T-cell (primary cell): Measurements from ENCODE around the gene MTF2. TPM values are rescaled to one million over a fixed set of nuclear protein-coding genes. Genes with fewer than 3 reads are reported as not detected.

Experiments used
- ATAC-seq, 4 experiments: fragments of 200-7000 bp in 3 of 4; fragments of 150-1000 bp in 1 of 4; cut with Tn5 transposase; replicated peaks in 1 of 4; 1 replicate in 3 of 4; 2 replicates in 1 of 4; pipeline ENCODE4 v1.10.0; 2021; ENCODE audit warnings: moderate library complexity in 3 of 4, mild to moderate bottlenecking in 2 of 4, moderate number of reproducible peaks in 1 of 4
- CTCF ChIA-PET, 2 donors: fragments of 300-600 bp; sonication (Branson Sonifier 250); formaldehyde crosslinking; loops; one replicate each; lab custom pipeline; 2022; ENCODE audit warnings: antibody characterized with exemption in 2 of 2; lab: Charles Lee
- POLR2A ChIA-PET, 2 donors: fragments of 300-600 bp; sonication (Branson Sonifier 250); formaldehyde crosslinking; loops; one replicate each; lab custom pipeline; 2022; ENCODE audit warnings: antibody characterized with exemption in 2 of 2; lab: Charles Lee
- DNase-seq, 35 experiments: peaks; one replicate each; pipeline versions ENCODE4 v3.0.0 to v3.0.0-alpha.2; 2013 to 2023
- H3K27ac ChIP-seq: one replicate; pipeline ENCODE4 v1.5.1; 2013; ENCODE audit warnings: low read length
- H3K27me3 ChIP-seq, 2 experiments: replicated peaks in 1 of 2; 1 replicate in 1 of 2; 2 replicates in 1 of 2; pipeline versions ENCODE4 v1.6.1 to v1.7.0; 2013; ENCODE audit warnings: low read length in 1 of 2, mixed read lengths in 1 of 2; ENCODE audit not compliant: control insufficient read depth in 2 of 2, insufficient read depth in 2 of 2; ENCODE audit errors: extremely low read depth in 1 of 2
- H3K36me3 ChIP-seq, 2 donors: 1 replicate in 1 of 2; 2 replicates in 1 of 2; pipeline versions ENCODE4 v1.6.1 to v1.7.0; 2013; ENCODE audit warnings: low read length in 1 of 2; ENCODE audit not compliant: control insufficient read depth in 2 of 2, insufficient read depth in 1 of 2; ENCODE audit errors: extremely low read depth in 1 of 2
- H3K4me1 ChIP-seq, 2 experiments: 1 replicate in 1 of 2; 2 replicates in 1 of 2; pipeline versions ENCODE4 v1.6.1 to v1.7.0; 2013; ENCODE audit warnings: low read length in 2 of 2, mixed read lengths in 1 of 2; ENCODE audit not compliant: insufficient read depth in 2 of 2, control insufficient read depth in 1 of 2; ENCODE audit errors: extremely low read depth in 1 of 2
- H3K4me3 ChIP-seq, 2 donors: 1 replicate in 1 of 2; 2 replicates in 1 of 2; pipeline versions ENCODE4 v1.5.1 to v1.7.0; 2013; ENCODE audit warnings: mild to moderate bottlenecking in 2 of 2, low read length in 1 of 2, moderate library complexity in 1 of 2; ENCODE audit not compliant: control insufficient read depth in 1 of 2; ENCODE audit errors: extremely low read depth in 1 of 2
- H3K9me3 ChIP-seq: 2 replicates; pipeline ENCODE4 v1.7.0; 2013
- H3K27ac Mint-ChIP-seq, 2 donors: one replicate each; pipeline ENCODE4 v1.8.0; 2020 to 2021; ENCODE audit warnings: mild to moderate bottlenecking in 2 of 2, mixed read lengths in 2 of 2
- H3K27me3 Mint-ChIP-seq, 2 donors: one replicate each; pipeline ENCODE4 v1.8.0; 2021 to 2022; ENCODE audit warnings: mixed read lengths in 2 of 2
- H3K36me3 Mint-ChIP-seq: one replicate; pipeline ENCODE4 v1.8.0; 2021; ENCODE audit warnings: mixed read lengths
- H3K4me1 Mint-ChIP-seq, 3 donors: one replicate each; pipeline ENCODE4 v1.8.0; 2020 to 2022; ENCODE audit warnings: mixed read lengths in 3 of 3, mild to moderate bottlenecking in 1 of 3
- H3K4me3 Mint-ChIP-seq, 3 donors: one replicate each; pipeline ENCODE4 v1.8.0; 2020 to 2022; ENCODE audit warnings: mild to moderate bottlenecking in 3 of 3, mixed read lengths in 3 of 3, moderate library complexity in 3 of 3
- H3K9me3 Mint-ChIP-seq, 3 donors: one replicate each; pipeline ENCODE4 v1.8.0; 2020 to 2022; ENCODE audit warnings: mixed read lengths in 3 of 3
- WGBS: methylation state at CpG from one replicate; pipeline ENCODE4 v1.1.5; 2013; ENCODE audit warnings: missing lambda C conversion rate; ENCODE audit not compliant: insufficient coverage; 5-methylcytosine and 5-hydroxymethylcytosine counted together
- total RNA-seq, 35 experiments: library from RNA in 6 of 35; stranded (reverse) in 6 of 35; fragments of 120-200 nt in 1 of 35; gene quantifications; one replicate each; pipeline versions ENCODE4 v1.2.1 to v1.2.4 and lab custom pipeline; 2013 to 2026

The MTF2 gene
- total RNA-seq, 5 donors from 2014 or later (not counting 1 experiment from before 2014, with no cell fraction given): 40.1 to 49.2 (median 47.4) TPM

DNA sequence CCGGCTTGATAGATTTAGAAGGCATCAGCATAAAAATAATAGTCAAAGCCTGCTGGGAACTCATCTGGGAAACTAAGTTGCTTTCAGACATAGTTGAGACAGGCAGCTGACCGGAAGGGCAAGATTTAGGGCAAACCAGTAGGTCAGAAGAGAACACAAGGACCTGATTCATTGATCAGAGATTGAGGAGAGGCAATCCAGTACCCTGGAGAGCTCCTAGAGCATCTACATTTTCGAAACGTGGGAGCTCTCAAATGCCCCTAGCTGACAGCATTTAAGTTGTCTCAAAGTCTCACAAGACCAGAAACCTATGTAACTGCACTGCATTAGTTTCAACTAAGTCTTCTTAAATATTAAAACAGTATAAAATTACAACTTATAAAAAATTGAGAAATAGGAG, 22.9 kb upstream of the MTF2 start:
- no peaks in the 10 kb centered on the region for H3K9me3 ChIP-seq
- no peaks in the 10 kb centered on the region for H3K4me1 ChIP-seq
- H3K27ac Mint-ChIP-seq: no peak overlapping the region
- H3K27ac ChIP-seq: no peak overlapping the region
- ChIA-PET POLR2A (no interaction called here), CTCF (interaction anchor here in 1 of 2 donors (1.2 kb wide), 1 partner anchor 33 kb away, joined by 5 read pairs; no protein-coding TSS in a partner anchor)
- no peak for ATAC-seq
- no peaks in the 10 kb centered on the region for H3K9me3 Mint-ChIP-seq
- no peak overlapping the region for H3K4me3 Mint-ChIP-seq
- H3K27me3 Mint-ChIP-seq: peaks cover 3 to 13% of the 10 kb centered on the region in 2 donors
- H3K27me3 ChIP-seq: no peaks in the 10 kb centered on the region
- 53% methylated on average over 4 of the region's 4 CpGs for WGBS
- no peak overlapping the region for H3K4me3 ChIP-seq
- H3K36me3 ChIP-seq: no peaks in the 10 kb centered on the region
- H3K4me1 Mint-ChIP-seq: no peaks in the 10 kb centered on the region
- peak in 4 of 35 experiments; percentile 4 to 35 (median 8) for DNase-seq
- H3K36me3 Mint-ChIP-seq: no peaks in the 10 kb centered on the region

DNA sequence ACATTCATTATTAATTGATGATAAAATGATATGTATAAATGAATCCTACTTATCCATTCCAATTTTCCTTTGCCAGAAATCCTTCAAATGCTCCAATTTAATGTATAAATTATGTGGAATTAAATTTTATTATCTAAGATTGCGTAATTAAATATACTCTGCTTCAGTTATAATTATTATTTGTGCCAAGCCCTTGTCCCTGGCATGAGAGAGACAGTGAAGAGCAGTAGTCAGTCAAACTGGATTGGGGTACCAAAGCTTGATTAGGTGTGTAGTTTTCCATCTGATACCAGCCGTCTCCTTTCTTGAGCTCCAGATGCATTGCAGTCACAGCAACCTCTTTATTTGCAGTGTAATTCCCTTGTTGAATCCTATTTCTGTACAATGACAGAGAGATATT, 22.4 kb upstream of the MTF2 start:
- H3K9me3 ChIP-seq: no peaks in the 10 kb centered on the region
- Mint-ChIP-seq H3K27me3 (peaks cover 3 to 14% of the 10 kb centered on the region in 2 donors), H3K27ac (no peak overlapping the region), H3K4me1 (no peaks in the 10 kb centered on the region), H3K9me3 (no peaks in the 10 kb centered on the region), H3K4me3 (no peak overlapping the region), H3K36me3 (no peaks in the 10 kb centered on the region)
- ChIA-PET POLR2A (interaction anchor here in 1 of 2 donors (0.9 kb wide), 1 partner anchor 18 kb away, joined by 3 read pairs; no protein-coding TSS in a partner anchor), CTCF (interaction anchor here (0.9 to 1.2 kb wide), 2 partner anchors 33 to 35 kb away, joined by 3 to 5 read pairs; no protein-coding TSS in a partner anchor)
- H3K27ac ChIP-seq: no peak overlapping the region
- no peak for DNase-seq
- H3K4me1 ChIP-seq: no peaks in the 10 kb centered on the region
- no peak overlapping the region for H3K4me3 ChIP-seq
- WGBS: no CpG with 5 or more reads among the region's 2 CpGs
- no peaks in the 10 kb centered on the region for H3K27me3 ChIP-seq
- no peak for ATAC-seq
- no peaks in the 10 kb centered on the region for H3K36me3 ChIP-seq

- peaks cover 6 to 22% of the 10 kb centered on the region in 2 donors for H3K27me3 Mint-ChIP-seq
- H3K36me3 Mint-ChIP-seq: no peaks in the 10 kb centered on the region
- no peak overlapping the region for H3K27ac Mint-ChIP-seq
- Histone ChIP-seq H3K36me3 (no peaks in the 10 kb centered on the region), H3K4me1 (no peaks in the 10 kb centered on the region), H3K27me3 (peaks cover 0 to 3% of the 10 kb centered on the region in 2 experiments), H3K27ac (no peak overlapping the region), H3K4me3 (no peak overlapping the region), H3K9me3 (no peaks in the 10 kb centered on the region)
- whole genome bisulfite sequencing: 67% methylated on average over 2 of the region's 3 CpGs
- POLR2A ChIA-PET: no interaction called here
- DNase-seq: peak in 26 of 35 experiments; percentile 7 to 71 (median 22)
- ATAC-seq: peak; percentile 54 to 86 (median 70)
- CTCF ChIA-PET: interaction anchor here (0.5 to 4.1 kb wide), 28 partner anchors 8 to 230 kb away, joined by 3 to 27 read pairs (median 5); partner anchors contain the start of gene MTF2 (in 2 of the 2)
- no peaks in the 10 kb centered on the region for H3K9me3 Mint-ChIP-seq
- H3K4me3 Mint-ChIP-seq: no peak overlapping the region
- peaks cover 0 to 4% (median 0%) of the 10 kb centered on the region in 3 donors for H3K4me1 Mint-ChIP-seq
These were observed 16.9 kb upstream of the MTF2 start for GRCh38 chr1:93061895-93062792.

- DNase-seq (no peak), ATAC-seq (no peak)
- Mint-ChIP-seq H3K36me3 (no peaks in the 10 kb centered on the region), H3K27me3 (no peaks in the 10 kb centered on the region), H3K4me3 (no peak overlapping the region), H3K27ac (no peak overlapping the region), H3K9me3 (no peaks in the 10 kb centered on the region), H3K4me1 (peaks cover 21 to 34% (median 25%) of the 10 kb centered on the region in 3 donors)
- no peak overlapping the region for H3K4me3 ChIP-seq
- no peaks in the 10 kb centered on the region for H3K9me3 ChIP-seq
- H3K27me3 ChIP-seq: no peaks in the 10 kb centered on the region
- WGBS: 78% methylated on average over 1 of the region's 4 CpGs
- ChIA-PET POLR2A (no interaction called here), CTCF (no interaction called here)
- H3K36me3 ChIP-seq: no peaks in the 10 kb centered on the region
- peaks cover 10 to 20% of the 10 kb centered on the region in 2 experiments for H3K4me1 ChIP-seq
- H3K27ac ChIP-seq: no peak overlapping the region
These were observed 2.8 kb upstream of the MTF2 start for GRCh38 chr1:93076268-93076667.

GRCh38 chr1:93078203-93078602, 880 bp upstream of the MTF2 start:
- WGBS: 43% methylated on average over 1 of the region's 3 CpGs
- H3K36me3 Mint-ChIP-seq: peaks cover 4% of the 10 kb centered on the region
- H3K27me3 Mint-ChIP-seq: no peaks in the 10 kb centered on the region
- ChIA-PET POLR2A (interaction anchor here (0.5 to 1.9 kb wide), 5 partner anchors 35 to 282 kb away, joined by 3 to 8 read pairs (median 3); no protein-coding TSS in a partner anchor), CTCF (interaction anchor here (0.6 to 2.1 kb wide), 8 partner anchors 17 to 766 kb away, joined by 3 to 10 read pairs (median 4); partner anchors contain the start of gene RPL5 (in 1 of the 2))
- DNase-seq (peak in 1 of 35 experiments; percentile 43), ATAC-seq (no peak)
- Histone ChIP-seq H3K27ac (peak overlapping the region; percentile 90), H3K9me3 (no peaks in the 10 kb centered on the region), H3K36me3 (no peaks in the 10 kb centered on the region), H3K4me3 (peak overlapping the region; percentile 91 to 93), H3K4me1 (peaks cover 18 to 28% of the 10 kb centered on the region in 2 experiments), H3K27me3 (no peaks in the 10 kb centered on the region)
- peak overlapping the region; percentile 97 to 100 (median 99) for H3K4me3 Mint-ChIP-seq
- peak overlapping the region; percentile 98 to 99 for H3K27ac Mint-ChIP-seq
- peaks cover 38 to 51% (median 42%) of the 10 kb centered on the region in 3 donors for H3K4me1 Mint-ChIP-seq
- no peaks in the 10 kb centered on the region for H3K9me3 Mint-ChIP-seq

- no peaks in the 10 kb centered on the region for H3K9me3 ChIP-seq
- POLR2A ChIA-PET: interaction anchor here (0.6 to 1.9 kb wide), 4 partner anchors 36 to 282 kb away, joined by 3 to 8 read pairs (median 4); no protein-coding TSS in a partner anchor
- ATAC-seq (no peak), DNase-seq (peak in 1 of 35 experiments; percentile 4)
- Mint-ChIP-seq H3K4me1 (peaks cover 42 to 55% (median 46%) of the 10 kb centered on the region in 3 donors), H3K9me3 (no peaks in the 10 kb centered on the region), H3K4me3 (peak overlapping the region; percentile 97 to 100 (median 99)), H3K36me3 (peaks cover 8% of the 10 kb centered on the region), H3K27ac (peak overlapping the region; percentile 98 to 99), H3K27me3 (no peaks in the 10 kb centered on the region)
- CTCF ChIA-PET: interaction anchor here (0.7 to 2.1 kb wide), 10 partner anchors 17 to 766 kb away, joined by 3 to 10 read pairs (median 4); no protein-coding TSS in a partner anchor
- peak overlapping the region; percentile 91 to 93 for H3K4me3 ChIP-seq
- WGBS: 0% methylated on average over 2 of the region's 7 CpGs
- peaks cover 18 to 31% of the 10 kb centered on the region in 2 experiments for H3K4me1 ChIP-seq
- H3K27ac ChIP-seq: peak overlapping the region; percentile 90
- H3K27me3 ChIP-seq: no peaks in the 10 kb centered on the region
- H3K36me3 ChIP-seq: no peaks in the 10 kb centered on the region
These were observed 471 bp upstream of the MTF2 start for GRCh38 chr1:93078638-93078985.
